LNCAP (cell line): ENCODE results near the gene IKZF5.

ENCODE experiments used
- CTCF ChIP-seq: fragments of 450-650 bp; IDR thresholded peaks from 2 replicates; pipeline ENCODE4 v1.5.1; 2017; ENCODE audit warnings: mild to moderate bottlenecking

Gene IKZF5

GRCh38 chr10:123038782-123039631 is 30.4 kb upstream of the IKZF5 start:
- no peak for TF ChIP-seq CTCF

GRCh38 chr10:123035467-123036086 is 27.0 kb upstream of the IKZF5 start:
- no peak for TF ChIP-seq CTCF

GRCh38 chr10:123034332-123034731 is 25.7 kb upstream of the IKZF5 start:
- TF ChIP-seq CTCF = no peak

- no peak for TF ChIP-seq CTCF
Observed at GRCh38 chr10:123031124-123031523, 22.5 kb upstream of the IKZF5 start.

- TF ChIP-seq CTCF = no peak
Observed at GRCh38 chr10:123027861-123028260, 19.3 kb upstream of the IKZF5 start.

GRCh38 chr10:123026302-123026701 is 17.7 kb upstream of the IKZF5 start:
- no peak for TF ChIP-seq CTCF

GRCh38 chr10:123024540-123024939 is 15.9 kb upstream of the IKZF5 start:
- no peak for TF ChIP-seq CTCF
